Fibroblast of pulmonary artery (primary cell): ENCODE measurements around the gene HYPK.
A peak's percentile ranks its signal among the peaks of the same experiment; 100 is the strongest.

Source experiments
- DNase-seq: peaks from one replicate; pipeline ENCODE4 v3.0.0-alpha.2; 2010; ENCODE audit warnings: low read depth
- H3K4me3 ChIP-seq: replicated peaks from 2 replicates; pipeline ENCODE4 v1.5.1; 2011; ENCODE audit warnings: low read depth, mild to moderate bottlenecking, control low read depth, low read length, moderate library complexity
- TF ChIP-seq, protein P1 (sequence below): IDR thresholded peaks from 2 replicates; pipeline ENCODE4 v1.5.1; 2011; ENCODE audit warnings: mild to moderate bottlenecking, control low read depth, low read length, inconsistent platforms; ENCODE audit errors: missing control alignments

Gene HYPK

DNA sequence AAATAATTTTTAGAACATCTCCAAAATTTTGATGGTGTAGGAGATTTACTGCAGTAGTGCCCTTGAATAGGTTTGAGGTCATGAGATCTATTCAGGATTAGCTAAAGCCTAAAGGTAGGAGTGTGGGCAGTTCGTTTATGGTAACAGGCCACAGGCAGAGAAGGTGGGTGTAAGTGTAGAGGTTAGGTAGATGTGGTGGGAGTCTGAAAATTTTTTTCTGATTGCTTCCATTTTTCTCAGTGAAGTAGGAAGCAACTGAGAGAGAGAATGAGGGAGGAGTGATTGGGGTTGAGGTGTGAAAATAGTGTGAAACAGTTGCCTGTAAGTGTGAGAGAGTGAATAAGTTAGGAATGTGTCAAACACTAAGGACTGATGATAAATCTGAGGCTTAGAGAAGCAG is 21.4 kb upstream of the HYPK start:
- no peak for DNase-seq
- TF ChIP-seq, protein P1, sequence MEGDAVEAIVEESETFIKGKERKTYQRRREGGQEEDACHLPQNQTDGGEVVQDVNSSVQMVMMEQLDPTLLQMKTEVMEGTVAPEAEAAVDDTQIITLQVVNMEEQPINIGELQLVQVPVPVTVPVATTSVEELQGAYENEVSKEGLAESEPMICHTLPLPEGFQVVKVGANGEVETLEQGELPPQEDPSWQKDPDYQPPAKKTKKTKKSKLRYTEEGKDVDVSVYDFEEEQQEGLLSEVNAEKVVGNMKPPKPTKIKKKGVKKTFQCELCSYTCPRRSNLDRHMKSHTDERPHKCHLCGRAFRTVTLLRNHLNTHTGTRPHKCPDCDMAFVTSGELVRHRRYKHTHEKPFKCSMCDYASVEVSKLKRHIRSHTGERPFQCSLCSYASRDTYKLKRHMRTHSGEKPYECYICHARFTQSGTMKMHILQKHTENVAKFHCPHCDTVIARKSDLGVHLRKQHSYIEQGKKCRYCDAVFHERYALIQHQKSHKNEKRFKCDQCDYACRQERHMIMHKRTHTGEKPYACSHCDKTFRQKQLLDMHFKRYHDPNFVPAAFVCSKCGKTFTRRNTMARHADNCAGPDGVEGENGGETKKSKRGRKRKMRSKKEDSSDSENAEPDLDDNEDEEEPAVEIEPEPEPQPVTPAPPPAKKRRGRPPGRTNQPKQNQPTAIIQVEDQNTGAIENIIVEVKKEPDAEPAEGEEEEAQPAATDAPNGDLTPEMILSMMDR, result no peak

DNA sequence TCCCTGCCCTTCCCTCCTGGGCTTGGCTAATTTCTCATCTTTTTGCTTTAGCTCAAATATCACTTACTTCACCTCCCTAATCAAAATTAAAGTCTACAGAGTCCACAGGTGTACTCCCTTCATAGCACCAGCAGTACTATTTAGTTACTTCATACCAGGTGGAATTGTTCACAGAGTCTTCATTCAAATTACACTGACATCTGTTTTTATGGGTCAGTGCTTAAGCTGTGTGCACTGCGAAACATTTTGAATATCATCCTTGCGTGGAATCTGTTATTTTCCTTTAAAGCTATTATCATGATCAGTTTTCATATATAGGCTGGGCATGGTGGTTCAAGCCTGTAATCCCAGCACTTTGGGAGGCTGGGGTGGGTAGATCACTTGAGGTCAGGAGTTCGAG is 11.0 kb upstream of the HYPK start:
- TF ChIP-seq, protein P1, result no peak
- H3K4me3 ChIP-seq, result no peak overlapping the region
- no peak for DNase-seq

More for the DNA sequence above, 21.4 kb upstream of the HYPK start:
- no peak overlapping the region for H3K4me3 ChIP-seq

DNA sequence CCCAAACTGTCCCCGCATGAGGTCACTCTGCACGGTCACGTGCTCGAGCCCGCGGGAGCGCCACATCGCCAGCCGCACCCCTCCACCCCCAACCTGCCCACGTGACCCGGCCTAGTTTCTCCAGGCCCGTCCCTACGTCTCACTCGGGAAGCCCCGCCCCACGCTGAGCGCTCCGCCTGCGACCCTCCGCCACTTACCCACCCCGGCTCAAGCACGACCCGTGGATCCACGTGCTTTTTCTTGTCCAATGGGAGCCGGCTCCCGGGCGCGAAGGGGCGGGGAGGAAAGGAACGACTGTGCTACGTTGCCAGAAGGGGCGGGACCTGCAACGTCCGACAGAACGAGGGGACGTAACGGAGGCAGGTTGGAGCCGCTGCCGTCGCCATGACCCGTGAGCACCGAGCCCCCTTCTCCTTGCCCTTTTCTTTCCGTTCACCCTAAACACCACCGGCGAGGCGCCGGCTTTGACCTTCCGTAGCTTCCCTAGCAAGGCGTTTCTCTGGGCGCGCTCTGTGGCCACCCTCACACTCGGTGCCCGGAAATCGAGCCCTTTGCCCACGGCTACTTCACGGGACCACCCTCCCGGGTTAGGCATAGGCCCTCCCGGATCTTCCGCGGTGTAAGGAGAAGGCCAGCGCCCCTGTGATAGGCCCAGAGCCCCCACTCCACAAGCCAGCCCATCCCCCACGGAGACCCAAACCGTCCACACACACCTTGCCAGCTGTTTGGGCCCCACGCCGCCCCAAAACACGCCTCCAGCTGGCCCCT is 8.2 kb upstream of the HYPK start, which contains the start of gene SERF2:
TSS of gene SERF2 (plus strand) at position 328 of the 768 bp plus-strand sequence. CDS start at position 385, 57 bp downstream.
- TF ChIP-seq, protein P1, result no peak
- peak within 1 kb of the TSS; percentile 100 for H3K4me3 ChIP-seq
- DNase-seq, result peak; percentile 100

DNA sequence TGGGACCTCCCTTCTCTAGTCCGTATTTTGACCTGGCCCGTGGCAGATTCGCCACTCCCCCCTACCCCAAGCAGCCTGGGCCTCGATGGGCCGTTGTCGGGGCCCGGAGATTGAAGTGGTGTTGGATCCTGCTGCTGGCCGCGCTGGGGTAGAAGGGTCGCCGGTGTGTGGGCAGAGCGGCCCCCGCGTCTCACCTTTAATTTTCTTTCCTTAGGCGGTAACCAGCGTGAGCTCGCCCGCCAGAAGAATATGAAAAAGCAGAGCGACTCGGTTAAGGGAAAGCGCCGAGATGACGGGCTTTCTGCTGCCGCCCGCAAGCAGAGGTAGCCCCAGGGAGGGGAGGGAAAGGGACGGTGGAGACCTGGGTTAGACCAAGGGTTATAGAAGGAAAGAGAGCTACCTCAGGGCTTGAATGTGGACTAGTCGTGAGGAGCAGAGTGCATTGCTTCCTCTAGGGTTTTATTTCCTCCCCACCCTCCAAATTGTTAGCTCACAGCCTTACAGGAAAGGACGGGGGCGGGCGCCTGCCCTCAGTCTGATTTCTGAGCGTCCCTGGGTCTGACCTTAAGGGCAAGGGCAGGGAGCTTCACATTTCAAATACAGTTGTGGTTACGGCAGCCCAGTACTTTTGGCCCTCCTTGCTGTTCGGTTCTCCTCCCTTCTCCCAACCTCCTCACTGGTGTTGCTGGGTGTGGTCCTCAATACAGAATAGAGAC is 7.5 kb upstream of the HYPK start:
- peak; percentile 40 for DNase-seq
- H3K4me3 ChIP-seq, result peak overlapping the region; percentile 100
- TF ChIP-seq, protein P1, result peak; percentile 9

DNA sequence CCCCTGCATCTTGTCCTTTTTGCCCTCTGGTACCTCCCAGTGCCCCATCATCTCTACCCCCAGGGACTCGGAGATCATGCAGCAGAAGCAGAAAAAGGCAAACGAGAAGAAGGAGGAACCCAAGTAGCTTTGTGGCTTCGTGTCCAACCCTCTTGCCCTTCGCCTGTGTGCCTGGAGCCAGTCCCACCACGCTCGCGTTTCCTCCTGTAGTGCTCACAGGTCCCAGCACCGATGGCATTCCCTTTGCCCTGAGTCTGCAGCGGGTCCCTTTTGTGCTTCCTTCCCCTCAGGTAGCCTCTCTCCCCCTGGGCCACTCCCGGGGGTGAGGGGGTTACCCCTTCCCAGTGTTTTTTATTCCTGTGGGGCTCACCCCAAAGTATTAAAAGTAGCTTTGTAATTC is 6.8 kb upstream of the HYPK start:
- H3K4me3 ChIP-seq, result peak overlapping the region; percentile 100
- TF ChIP-seq, protein P1, result no peak
- no peak for DNase-seq

DNA sequence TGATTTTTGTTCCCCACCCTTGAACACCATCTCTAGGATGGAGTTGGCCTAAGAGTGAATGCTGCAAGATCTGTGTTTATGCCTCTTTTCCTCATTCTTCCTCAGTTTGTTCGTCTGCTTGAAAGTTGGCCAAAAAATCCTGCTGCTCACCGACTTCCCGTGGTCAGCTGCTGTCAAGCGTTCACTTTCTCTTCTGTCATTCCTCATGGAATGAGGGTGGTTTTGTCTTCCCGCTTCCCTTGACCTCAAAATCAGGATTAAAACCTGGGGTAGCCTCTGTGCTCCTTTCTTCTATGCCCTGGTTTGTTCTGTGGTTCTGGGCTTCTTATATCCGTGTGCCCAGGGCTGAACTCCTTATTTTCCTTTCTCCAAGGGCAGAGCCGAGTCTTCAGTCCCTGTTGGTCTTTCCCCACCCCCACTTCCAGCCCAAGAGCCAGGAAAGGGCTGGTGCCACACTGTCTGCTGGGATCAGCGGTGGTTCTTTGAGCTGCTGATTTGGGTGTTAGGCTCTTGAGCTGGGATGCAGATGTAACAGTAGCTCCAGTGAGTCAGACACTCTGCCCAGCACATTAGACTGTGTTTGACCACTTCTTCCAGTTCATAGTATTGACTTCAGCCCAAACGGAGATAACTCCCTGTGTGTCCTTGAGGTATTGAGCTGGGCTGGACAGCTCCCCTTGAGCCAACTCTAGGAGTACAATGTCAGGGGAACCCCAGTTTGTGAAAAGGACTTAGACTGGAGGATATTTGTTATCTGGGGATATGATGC is 5.9 kb upstream of the HYPK start:
- TF ChIP-seq, protein P1, result no peak
- DNase-seq, result peak; percentile 43
- H3K4me3 ChIP-seq, result no peak overlapping the region
